Bronchial epithelial cell (primary cell): ENCODE measurements around the gene MEIKIN. TPM values are rescaled to one million over a fixed set of nuclear protein-coding genes. Genes with fewer than 3 reads are reported as not detected.
"Not testable (repeated sequence)": the region's sequence is repeated elsewhere in the genome, so short reads cannot be mapped to it uniquely, and the experiment has no call there.

Source experiments
- DNase-seq: peaks from one replicate; pipeline ENCODE4 v3.0.0-alpha.2; 2010; ENCODE audit warnings: low read depth
- FAIRE-seq: peaks from 2 replicates; lab custom pipeline; 2011; peaks lifted over from hg19 to GRCh38; lab: Jason Lieb, UNC
- H3K27me3 ChIP-seq: 2 replicates; pipeline ENCODE4 v1.5.1; 2011; ENCODE audit warnings: low read length; ENCODE audit not compliant: control insufficient read depth, insufficient read depth
- H3K36me3 ChIP-seq: 2 replicates; pipeline ENCODE4 v1.5.1; 2011; ENCODE audit warnings: low read length; ENCODE audit not compliant: control insufficient read depth, insufficient read depth
- H3K4me3 ChIP-seq: 2 replicates; pipeline ENCODE4 v1.5.1; 2011; ENCODE audit warnings: mild to moderate bottlenecking, low read depth, low read length, control low read depth
- CTCF ChIP-seq: IDR thresholded peaks from 2 replicates; pipeline ENCODE4 v1.5.1; 2011; ENCODE audit warnings: mild to moderate bottlenecking, moderate library complexity, low read length, control low read depth, inconsistent platforms; ENCODE audit not compliant: insufficient read depth, severe bottlenecking
- total RNA-seq: library from RNA; depleted of rRNA; stranded (reverse); fragments of >200 nt; gene quantifications from 2 replicates; pipeline ENCODE4 v1.2.1, GENCODE V29; 2014

The MEIKIN gene
- total RNA-seq, 1 donor from 2014 or later, result not detected

GRCh38 chr5:131846536-131846935 lies 98.9 kb downstream of the MEIKIN start:
- Histone ChIP-seq H3K4me3 (no peak overlapping the region), H3K27me3 (no peaks in the 10 kb centered on the region), H3K36me3 (no peaks in the 10 kb centered on the region)
- no peak for FAIRE-seq
- peak; percentile 54 for DNase-seq
- TF ChIP-seq CTCF, result no peak

GRCh38 chr5:131845828-131846227 lies 99.6 kb downstream of the MEIKIN start:
- no peak for DNase-seq
- no peak for FAIRE-seq
- Histone ChIP-seq H3K4me3 (no peak overlapping the region), H3K36me3 (no peaks in the 10 kb centered on the region), H3K27me3 (no peaks in the 10 kb centered on the region)
- no peak for TF ChIP-seq CTCF

- DNase-seq, H3K36me3 ChIP-seq, H3K4me3 ChIP-seq, H3K27me3 ChIP-seq, FAIRE-seq: not testable (repeated sequence)
Observed at GRCh38 chr5:131842971-131843370, 102.5 kb downstream of the MEIKIN start.

GRCh38 chr5:131832702-131833101 lies 112.8 kb downstream of the MEIKIN start:
- H3K27me3 ChIP-seq, H3K36me3 ChIP-seq, DNase-seq, H3K4me3 ChIP-seq, FAIRE-seq: not testable (repeated sequence)

- DNase-seq (no peak), FAIRE-seq (no peak)
- Histone ChIP-seq H3K4me3 (no peak overlapping the region), H3K27me3 (no peaks in the 10 kb centered on the region), H3K36me3 (no peaks in the 10 kb centered on the region)
- TF ChIP-seq CTCF, result no peak
Observed at GRCh38 chr5:131825404-131826013, 120.0 kb downstream of the MEIKIN start.

- Histone ChIP-seq H3K4me3 (no peak overlapping the region), H3K36me3 (no peaks in the 10 kb centered on the region), H3K27me3 (no peaks in the 10 kb centered on the region)
- no peak for DNase-seq
- FAIRE-seq, result no peak
- TF ChIP-seq CTCF, result no peak
Observed at GRCh38 chr5:131824631-131825030, 120.8 kb downstream of the MEIKIN start.

- no peaks in the 10 kb centered on the region for H3K36me3 ChIP-seq
- H3K4me3 ChIP-seq, result no peak overlapping the region
- DNase-seq, result no peak
- no peaks in the 10 kb centered on the region for H3K27me3 ChIP-seq
- TF ChIP-seq CTCF, result no peak
- no peak for FAIRE-seq
Observed at GRCh38 chr5:131821221-131821620, 124.2 kb downstream of the MEIKIN start.
